GM12878 (cell line): ENCODE data around the gene CTNNB1. TPM values are rescaled to one million over a fixed set of nuclear protein-coding genes. Genes with fewer than 3 reads are reported as not detected.

Experiments used
- ATAC-seq: fragments of 200-7000 bp; cut with Tn5 transposase; 3 replicates; pipeline ENCODE4 v1.9.1; 2020; ENCODE audit warnings: mild to moderate bottlenecking, moderate library complexity
- BruUV-seq: library from RNA; stranded (reverse); fragments of 400-500 nt; replicated peaks from 2 replicates; lab custom pipeline; 2021; lab: Mats Ljungman, UMichigan
- CTCF ChIA-PET: fragments of 300-600 bp; sonication (Branson Sonifier 250); formaldehyde crosslinking; extraction: SDS; loops from one replicate; lab custom pipeline; 2021; ENCODE audit warnings: inconsistent platforms; lab: Yijun Ruan, JAX
- POLR2A ChIA-PET: fragments of 350-600 bp; formaldehyde crosslinking; extraction: SDS; loops from one replicate; lab custom pipeline; 2021; ENCODE audit warnings: inconsistent platforms; lab: Charles Lee
- RAD21 ChIA-PET: fragments of 300-600 bp; sonication (Branson Sonifier 250); formaldehyde crosslinking; loops from one replicate; lab custom pipeline; 2023; ENCODE audit warnings: antibody characterized with exemption; ENCODE audit not compliant: unreplicated experiment; lab: Charles Lee
- SMC1A ChIA-PET: fragments of 300-600 bp; sonication (Branson Sonifier 250); formaldehyde crosslinking; loops from one replicate; lab custom pipeline; 2023; ENCODE audit not compliant: unreplicated experiment, uncharacterized antibody; lab: Charles Lee
- DNase-seq: peaks from one replicate; pipeline ENCODE4 v3.0.0-alpha.2; 2011; ENCODE audit warnings: low read depth, low spot score
- FAIRE-seq: peaks from 3 replicates; lab custom pipeline; 2011; peaks lifted over from hg19 to GRCh38; lab: Jason Lieb, UNC
- H2AFZ ChIP-seq: 2 replicates; pipeline ENCODE4 v1.6.0; 2011; ENCODE audit warnings: low read depth, low read length, control low read depth; ENCODE audit not compliant: control insufficient read depth
- H3K27ac ChIP-seq: 2 replicates; pipeline ENCODE4 v1.5.1; 2011; ENCODE audit warnings: control low read depth; ENCODE audit not compliant: control insufficient read depth, insufficient read depth
- H3K27me3 ChIP-seq, 2 experiments: replicated peaks in 1 of 2; 2 replicates each; pipeline versions ENCODE4 v1.6.0 to v1.6.1; 2011; ENCODE audit warnings: low read length in 1 of 2; ENCODE audit not compliant: control insufficient read depth in 2 of 2, insufficient read depth in 2 of 2
- H3K36me3 ChIP-seq, 2 experiments: 2 replicates each; pipeline ENCODE4 v1.5.1; 2011; ENCODE audit warnings: low read length in 1 of 2; ENCODE audit not compliant: control insufficient read depth in 2 of 2, insufficient read depth in 2 of 2
- H3K4me1 ChIP-seq: 2 replicates; pipeline ENCODE4 v1.6.1; 2011; ENCODE audit warnings: mild to moderate bottlenecking, low read length, moderate library complexity, mixed read lengths; ENCODE audit not compliant: control insufficient read depth, insufficient read depth
- H3K4me2 ChIP-seq: 2 replicates; pipeline ENCODE4 v1.6.0; 2011; ENCODE audit warnings: control low read depth; ENCODE audit not compliant: control insufficient read depth, insufficient read depth
- H3K4me3 ChIP-seq: fragments of 200-600 bp; sonication (generic); 2 replicates; pipeline ENCODE4 v1.5.1; 2016
- H3K79me2 ChIP-seq: 2 replicates; pipeline ENCODE4 v1.6.0; 2011; ENCODE audit warnings: low read length; ENCODE audit not compliant: control insufficient read depth, insufficient read depth
- H3K9ac ChIP-seq: 2 replicates; pipeline ENCODE4 v1.8.0; 2011; ENCODE audit warnings: low read length, control low read depth, mixed read lengths; ENCODE audit not compliant: control insufficient read depth, insufficient read depth
- H3K9me3 ChIP-seq: replicated peaks from 3 replicates; pipeline ENCODE4 v1.5.1; 2011; ENCODE audit warnings: mild to moderate bottlenecking, low read length; ENCODE audit not compliant: control insufficient read depth, insufficient read depth
- H4K20me1 ChIP-seq: 2 replicates; pipeline ENCODE4 v1.6.0; 2011; ENCODE audit not compliant: control insufficient read depth, insufficient read depth
- BCL3 ChIP-seq: IDR thresholded peaks from 2 replicates; pipeline ENCODE4 v1.6.1; 2011; ENCODE audit warnings: borderline replicate concordance, low read depth, mild to moderate bottlenecking, moderate library complexity, low read length; ENCODE audit not compliant: insufficient read depth, poor library complexity, severe bottlenecking
- CHD4 ChIP-seq: fragments of 200-600 bp; sonication (generic); IDR thresholded peaks from 2 replicates; pipeline ENCODE4 v1.6.1; 2016; ENCODE audit warnings: mild to moderate bottlenecking
- GABPA ChIP-seq: IDR thresholded peaks from 2 replicates; pipeline ENCODE4 v1.6.1; 2014; ENCODE audit warnings: antibody characterized with exemption, low read depth, mild to moderate bottlenecking, inconsistent platforms
- MLLT1 ChIP-seq: fragments of 450-650 bp; IDR thresholded peaks from 2 replicates; pipeline ENCODE4 v1.6.1; 2016; ENCODE audit warnings: mild to moderate bottlenecking
- NBN ChIP-seq: fragments of 450-650 bp; IDR thresholded peaks from 2 replicates; pipeline ENCODE4 v1.6.1; 2016
- NKRF ChIP-seq: fragments of 450-650 bp; conservative IDR thresholded peaks from 2 replicates; pipeline ENCODE4 v1.6.1; 2017; ENCODE audit warnings: mild to moderate bottlenecking, moderate library complexity
- PAX8 ChIP-seq: fragments of 450-650 bp; IDR thresholded peaks from 2 replicates; pipeline ENCODE4 v1.6.1; 2017; ENCODE audit warnings: mild to moderate bottlenecking, moderate library complexity
- POLR2A ChIP-seq: IDR thresholded peaks from 2 replicates; pipeline ENCODE4 v1.6.1; 2011; ENCODE audit warnings: low read depth, mild to moderate bottlenecking, low read length
- POU2F2 ChIP-seq: IDR thresholded peaks from 3 replicates; pipeline ENCODE4 v1.6.1; 2011; ENCODE audit warnings: low read depth, mild to moderate bottlenecking, low read length, borderline replicate concordance
- RFX5 ChIP-seq: IDR thresholded peaks from 2 replicates; pipeline ENCODE4 v1.6.1; 2011; ENCODE audit warnings: low read depth, low read length, improper control_type of control experiment
- SKIL ChIP-seq: fragments of 450-650 bp; IDR thresholded peaks from 2 replicates; pipeline ENCODE4 v1.6.1; 2017; ENCODE audit warnings: mild to moderate bottlenecking, low read depth, inconsistent platforms; ENCODE audit not compliant: poor library complexity, severe bottlenecking
- SMARCA5 ChIP-seq: fragments of 450-650 bp; IDR thresholded peaks from 2 replicates; pipeline ENCODE4 v1.6.1; 2017; ENCODE audit warnings: mild to moderate bottlenecking
- SRF ChIP-seq, 2 experiments: IDR thresholded peaks; 2 replicates each; pipeline ENCODE4 v1.6.1; 2011; ENCODE audit warnings: low read depth in 2 of 2, low read length in 2 of 2, mild to moderate bottlenecking in 1 of 2, moderate library complexity in 1 of 2
- STAT3 ChIP-seq: IDR thresholded peaks from 2 replicates; pipeline ENCODE4 v1.6.1; 2011; ENCODE audit warnings: low read depth, low read length, improper control_type of control experiment
- ZNF24 ChIP-seq: fragments of 450-650 bp; IDR thresholded peaks from 2 replicates; pipeline ENCODE4 v1.6.1; 2017; ENCODE audit warnings: antibody characterized with exemption, mild to moderate bottlenecking
- ZNF622 ChIP-seq: fragments of 450-650 bp; IDR thresholded peaks from 2 replicates; pipeline ENCODE4 v1.6.1; 2017; ENCODE audit warnings: mild to moderate bottlenecking, inconsistent platforms
- WGBS: methylation state at CpG from one replicate; pipeline ENCODE4 v1.1.6; 2016; ENCODE audit warnings: low lambda C conversion rate; ENCODE audit not compliant: insufficient replicate concordance, insufficient coverage; ENCODE audit errors: missing lambda C conversion rate; 5-methylcytosine and 5-hydroxymethylcytosine counted together
- in situ Hi-C: fragments of 300-500 bp; cut with MboI; formaldehyde crosslinking; loops from 9 replicates; pipeline ENCODE4 v1.14.3; 2018; ENCODE audit warnings: mixed read lengths
- intact Hi-C: fragments of 100-400 bp; cut with micrococcal nuclease; formaldehyde crosslinking; loops from one replicate; pipeline ENCODE4 v1.14.2; 2022; ENCODE audit not compliant: unreplicated experiment
- polyA plus RNA-seq, 11 experiments: library from polyadenylated mRNA; depleted of rRNA in 4 of 11; unstranded in 6 of 11; stranded (reverse) in 5 of 11; fragments of >200 nt; fragmentation: Nextera tagmentation in 4 of 11; fragmentation: Illumina TruSeq in 1 of 11; extraction: Ambion mirVana in 4 of 11; extraction: Trizol in 1 of 11; gene quantifications; 1 replicate in 1 of 11; 2 replicates in 10 of 11; pipeline versions ENCODE4 v1.2.1 to v1.2.3, GENCODE V29; 2011 to 2016; ENCODE audit warnings: inconsistent platforms in 2 of 11, missing spikeins in 2 of 11, low read depth in 1 of 11
- total RNA-seq, 4 experiments: library from RNA; depleted of rRNA in 3 of 4; stranded (reverse); fragments of >200 nt in 3 of 4; fragmentation: Illumina TruSeq in 1 of 4; extraction: Trizol in 1 of 4; gene quantifications; 2 replicates each; pipeline versions ENCODE4 v1.2.1 to v1.2.3, GENCODE V29; 2013 to 2021

Gene CTNNB1
- total and polyA plus RNA-seq, 10 of the 15 experiments (the other 5 are each of a cell fraction or from before 2014, with no cell fraction given), result 30.4 to 217 (median 138) TPM

GRCh38 chr3:41209646-41210045 is 10.3 kb downstream of the CTNNB1 start:
- ChIA-PET POLR2A (interaction anchor here (0.6 kb wide), 1 partner anchor 914 kb away, joined by 4 read pairs; no protein-coding TSS in a partner anchor), CTCF (interaction anchor here (1.4 kb wide), 1 partner anchor 9 kb away, joined by 3 read pairs; no protein-coding TSS in a partner anchor), RAD21 (interaction anchor here (1.6 kb wide), 1 partner anchor 11 kb away, joined by 3 read pairs; the partner anchor contains the start of gene CTNNB1), SMC1A (interaction anchor here (0.7 to 2.5 kb wide), 3 partner anchors 8 to 13 kb away, joined by 3 to 10 read pairs (median 4); partner anchors contain the start of gene CTNNB1)
- Histone ChIP-seq H3K4me3 (no peak overlapping the region), H2AFZ (no peak overlapping the region), H3K27ac (no peak overlapping the region), H3K27me3 (no peaks in the 10 kb centered on the region), H3K9me3 (peaks cover 6% of the 10 kb centered on the region), H3K4me1 (0 out of 2 replicates have a peak, but pooled peaks cover 4% of the 10 kb centered on the region), H3K4me2 (no peak overlapping the region), H3K9ac (no peak overlapping the region), H4K20me1 (no peaks in the 10 kb centered on the region), H3K79me2 (peaks cover 97% of the 10 kb centered on the region), H3K36me3 (peaks cover 0 to 4% of the 10 kb centered on the region in 2 experiments; a peak in 1 of 4 replicates)
- DNase-seq, result no peak
- ATAC-seq, result no peak
- intact Hi-C loops, result loop anchor here (10.0 kb wide), 1 partner anchor 885 kb away; the partner anchor contains the start of gene TRAK1
- no TSS peak for BruUV-seq
- TF ChIP-seq SMARCA5, result no peak
- no peak for TF ChIP-seq GABPA
- no peak for TF ChIP-seq SRF (IDR thresholded peaks at IDR 0.05; ENCODE audit: low read depth in 2 of 2, low read length in 2 of 2)
- no peak for TF ChIP-seq NBN
- TF ChIP-seq POU2F2, result no peak
- TF ChIP-seq RFX5, result no peak
- no peak for TF ChIP-seq ZNF622
- TF ChIP-seq MLLT1, result no peak
- TF ChIP-seq POLR2A, result no peak
- TF ChIP-seq BCL3, result no peak
- TF ChIP-seq PAX8, result no peak
- no peak for TF ChIP-seq NKRF
- no peak for TF ChIP-seq SKIL
- no peak for TF ChIP-seq STAT3
- TF ChIP-seq ZNF24, result no peak
- no peak for TF ChIP-seq CHD4
- in situ Hi-C loops, result no loop called here
- no peak for FAIRE-seq
- WGBS, result 97% methylated on average over 5 of the region's 5 CpGs
